Mammary epithelial cell (primary cell): ENCODE results near the gene UMODL1.
A peak's percentile ranks its signal among the peaks of the same experiment; 100 is the strongest.

Source experiments
- EZH2 ChIP-seq: IDR thresholded peaks from 2 replicates; pipeline ENCODE4 v1.6.1; 2012; ENCODE audit warnings: low read length, inconsistent platforms, borderline replicate concordance
- TF ChIP-seq, protein P1 (sequence below), 2 donors: IDR thresholded peaks in 1 of 2; conservative IDR thresholded peaks in 1 of 2; 2 replicates each; pipeline ENCODE4 v1.5.1; 2011 to 2012; ENCODE audit warnings: inconsistent platforms in 2 of 2, low read length in 2 of 2, mild to moderate bottlenecking in 2 of 2, control low read depth in 1 of 2, low read depth in 1 of 2; ENCODE audit not compliant: insufficient read depth in 1 of 2; ENCODE audit errors: extremely low read depth in 1 of 2

DNA sequence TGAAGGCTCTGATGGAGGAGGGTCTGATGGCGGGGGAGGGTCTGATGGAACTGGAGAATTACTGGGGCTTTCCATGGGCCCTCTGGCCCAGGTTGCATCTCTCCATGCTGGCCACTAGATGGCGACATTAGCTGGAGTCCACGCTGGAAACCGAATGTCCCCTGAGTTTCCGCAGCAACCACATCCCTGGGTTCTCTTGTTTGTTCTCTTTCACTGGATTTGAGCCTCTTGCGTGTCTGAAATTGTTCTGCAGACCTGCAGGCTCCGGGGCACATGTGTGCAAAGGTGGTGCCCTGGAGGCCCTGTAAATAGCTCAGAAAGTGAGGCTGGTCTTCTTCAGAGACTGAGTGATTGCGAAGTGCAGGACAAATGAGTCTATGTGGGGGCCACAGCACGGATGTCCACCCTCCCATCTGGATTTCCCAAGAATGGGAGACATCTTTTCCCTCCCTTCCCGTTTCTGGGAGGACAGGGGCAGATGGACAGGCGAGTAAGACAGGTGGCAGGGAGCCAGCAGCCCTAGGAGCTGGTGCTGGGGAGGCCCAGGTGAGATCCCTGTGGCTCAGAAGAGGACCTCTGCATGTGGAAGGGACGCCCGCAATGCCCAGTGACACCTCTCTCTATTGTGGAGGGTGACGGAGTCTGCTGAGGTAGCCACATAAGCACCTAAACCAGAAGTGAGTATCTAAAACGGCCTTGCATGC is 74.6 kb downstream of the UMODL1 start:
- TF ChIP-seq, protein P1, sequence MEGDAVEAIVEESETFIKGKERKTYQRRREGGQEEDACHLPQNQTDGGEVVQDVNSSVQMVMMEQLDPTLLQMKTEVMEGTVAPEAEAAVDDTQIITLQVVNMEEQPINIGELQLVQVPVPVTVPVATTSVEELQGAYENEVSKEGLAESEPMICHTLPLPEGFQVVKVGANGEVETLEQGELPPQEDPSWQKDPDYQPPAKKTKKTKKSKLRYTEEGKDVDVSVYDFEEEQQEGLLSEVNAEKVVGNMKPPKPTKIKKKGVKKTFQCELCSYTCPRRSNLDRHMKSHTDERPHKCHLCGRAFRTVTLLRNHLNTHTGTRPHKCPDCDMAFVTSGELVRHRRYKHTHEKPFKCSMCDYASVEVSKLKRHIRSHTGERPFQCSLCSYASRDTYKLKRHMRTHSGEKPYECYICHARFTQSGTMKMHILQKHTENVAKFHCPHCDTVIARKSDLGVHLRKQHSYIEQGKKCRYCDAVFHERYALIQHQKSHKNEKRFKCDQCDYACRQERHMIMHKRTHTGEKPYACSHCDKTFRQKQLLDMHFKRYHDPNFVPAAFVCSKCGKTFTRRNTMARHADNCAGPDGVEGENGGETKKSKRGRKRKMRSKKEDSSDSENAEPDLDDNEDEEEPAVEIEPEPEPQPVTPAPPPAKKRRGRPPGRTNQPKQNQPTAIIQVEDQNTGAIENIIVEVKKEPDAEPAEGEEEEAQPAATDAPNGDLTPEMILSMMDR (conservative IDR thresholded peaks at IDR 0.05 in 1 of 2, IDR thresholded peaks at IDR 0.05 in 1 of 2; ENCODE audit: extremely low read depth in 1 of 2, insufficient read depth in 1 of 2, low read depth in 1 of 2, low read length in 2 of 2): peak; percentile 92
- no peak for TF ChIP-seq EZH2
